Heart left ventricle (tissue), 16 donors: ENCODE measurements around the gene PTCD1. TPM values are rescaled to one million over a fixed set of nuclear protein-coding genes. Genes with fewer than 3 reads are reported as not detected.

Source experiments
- ATAC-seq, 4 donors: fragments of 200-7000 bp; cut with Tn5 transposase; one replicate each; pipeline ENCODE4 v1.9.1; 2020 to 2022; ENCODE audit warnings: moderate library complexity in 4 of 4, mild to moderate bottlenecking in 3 of 4, moderate number of reproducible peaks in 1 of 4
- DNase-seq, 5 donors: peaks; one replicate each; pipeline ENCODE4 v3.0.0-alpha.2; 2020
- H3K27ac ChIP-seq, 12 donors: fragments of 200-600 bp; sonication (generic) in 4 of 12; one replicate each; pipeline versions ENCODE4 v1.5.0 to v1.8.0; 2016 to 2022; ENCODE audit warnings: mild to moderate bottlenecking in 2 of 12
- H3K27me3 ChIP-seq, 9 donors: fragments of 200-600 bp; sonication (generic) in 2 of 9; one replicate each; pipeline versions ENCODE4 v1.5.1 to v1.8.0; 2016 to 2022; ENCODE audit warnings: mild to moderate bottlenecking in 3 of 9
- H3K36me3 ChIP-seq, 9 donors: fragments of 200-600 bp; sonication (generic) in 2 of 9; one replicate each; pipeline versions ENCODE4 v1.5.0 to v1.8.0; 2018 to 2022; ENCODE audit warnings: mild to moderate bottlenecking in 2 of 9
- H3K4me1 ChIP-seq, 12 donors: fragments of 200-600 bp; sonication (generic) in 4 of 12; one replicate each; pipeline versions ENCODE4 v1.5.0 to v1.8.0; 2016 to 2022; ENCODE audit warnings: mild to moderate bottlenecking in 3 of 12
- H3K4me3 ChIP-seq, 12 donors: fragments of 200-600 bp; sonication (generic) in 4 of 12; one replicate each; pipeline versions ENCODE4 v1.5.0 to v1.8.0; 2017 to 2022; ENCODE audit warnings: mild to moderate bottlenecking in 9 of 12, moderate library complexity in 4 of 12
- H3K9me3 ChIP-seq, 12 donors: fragments of 200-600 bp; sonication (generic) in 4 of 12; one replicate each; pipeline versions ENCODE4 v1.5.0 to v1.8.0; 2016 to 2022; ENCODE audit warnings: mild to moderate bottlenecking in 1 of 12
- CTCF ChIP-seq, 12 donors: fragments of 200-600 bp; sonication (generic) in 4 of 12; IDR thresholded peaks; one replicate each; pipeline versions ENCODE4 v1.5.0 to v1.8.0; 2018 to 2022; ENCODE audit warnings: antibody characterized with exemption in 12 of 12, mild to moderate bottlenecking in 5 of 12
- POLR2A ChIP-seq, 2 donors: fragments of 450-650 bp; IDR thresholded peaks; one replicate each; pipeline ENCODE4 v1.6.1; 2017; ENCODE audit warnings: antibody characterized with exemption in 2 of 2, mild to moderate bottlenecking in 2 of 2, moderate library complexity in 2 of 2
- WGBS, 4 donors: extraction: QIAGEN DNeasy Blood & Tissue Kit in 2 of 4; methylation state at CpG; one replicate each; pipeline versions ENCODE4 v1.1.5 to v1.1.7; 2013 to 2018; 5-methylcytosine and 5-hydroxymethylcytosine counted together
- intact Hi-C, 10 donors: fragments of 100-400 bp; cut with DNase I; formaldehyde crosslinking; loops; one replicate each; pipeline versions ENCODE4 v1.11.1 to v1.14.2; 2022
- polyA plus RNA-seq, 2 donors: library from polyadenylated mRNA; stranded (reverse); fragments of 200-250 nt; gene quantifications; one replicate each; pipeline ENCODE4 v1.2.3, GENCODE V29; 2013
- total RNA-seq, 9 donors: library from RNA; depleted of rRNA in 2 of 9; stranded (reverse); fragments of >200 nt in 2 of 9; fragmentation: NEBNext Ultra II Directional in 3 of 9; extraction: Animal tissue kit (Norgen Biotek cat#: 25700) in 3 of 9; gene quantifications; one replicate each; pipeline versions ENCODE4 v1.1.0 to v1.2.4, GENCODE V29; 2016 to 2023
- donor health status: ischemic (EF 13 %, LVEDD 7.1; RV severe dilation, severe dysfunction).
- donor health status: healthy with polysubstance abuse.
- donor health status: DM: no; HTN: yes; CAD: no.
- donor health status: DM: no; HTN: no; CAD: no.
- donor health status: ischemic (EF 25% LVEDD 6.9; RV normal size, moderate dysfunction).
- donor health status: ischemic (EF 25% LVEDD 5.7; RV mildly dilated, moderate dysfunction).
- donor health status: healthy.
- donor health status: DM: yes; HTN: yes; CAD: no.
- donor health status: ischemic (EF 35%, LVEDD 5.7; RV mildly dilated, moderate dysfunction).
- donor health status: nonischemic (EF 11% LVEDD 7.7; RV severe dilation, severe dysfunction).
- donor health status: DM: yes; HTN: yes; CAD: no.
- donor health status: PGD.
- donor health status: ischemic (EF 29% LVEDD 5.4; RV normal size, mild dysfunction).
- donor health status: nonischemic (EF 23%, LVEDD 6.1; RV moderate dilation, normal function).

PTCD1 gene
- total and polyA plus RNA-seq, 11 donors, result 2.1 to 9.0 (median 3.7) TPM

DNA sequence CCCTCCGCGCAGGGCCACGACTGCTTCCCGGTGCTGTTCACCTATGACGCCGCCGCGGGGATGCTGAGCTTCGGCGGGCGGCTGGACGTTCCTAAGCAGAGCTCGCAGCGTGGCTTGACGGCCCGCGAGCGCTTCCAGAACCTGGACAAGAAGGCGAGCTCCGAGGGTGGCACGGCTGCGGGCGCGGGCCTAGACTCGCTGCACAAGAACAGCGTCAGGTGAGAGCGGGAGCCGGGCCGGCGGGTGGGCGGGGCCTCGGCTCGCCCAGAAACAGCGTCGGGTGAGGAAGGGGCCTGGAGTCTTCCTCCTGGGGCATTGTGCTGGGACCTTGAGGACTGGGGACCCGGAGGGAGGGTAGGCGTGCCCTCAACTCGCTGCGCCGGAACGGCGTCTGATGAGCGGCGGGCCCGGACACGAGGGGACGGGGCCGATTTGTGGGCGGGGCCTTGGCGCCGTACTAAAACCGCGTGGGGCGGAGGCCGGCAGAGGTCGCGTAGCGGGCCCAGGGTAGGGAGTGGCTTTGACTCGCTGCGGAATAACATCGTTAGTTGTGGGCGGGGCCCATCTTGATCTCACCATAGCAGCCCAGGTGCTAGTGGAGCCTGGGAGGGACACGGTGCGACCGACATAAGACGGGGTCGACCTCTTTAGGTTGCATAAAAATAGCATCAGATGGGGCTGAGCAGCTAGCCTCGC is 45.8 kb downstream of the PTCD1 start:
- peaks cover 0 to 97% (median 73%) of the 10 kb centered on the region in 9 donors for H3K36me3 ChIP-seq
- peak overlapping the region; percentile 27 to 68 (median 57) for H3K4me3 ChIP-seq
- H3K4me1 ChIP-seq, result peaks cover 0 to 21% (median 15%) of the 10 kb centered on the region in 12 donors
- TF ChIP-seq CTCF (IDR thresholded peaks at IDR 0.05) (peak in 1 of 12 donors; percentile 21), POLR2A (IDR thresholded peaks at IDR 0.05) (peak in 1 of 2 donors; percentile 52)
- H3K27me3 ChIP-seq, result no peaks in the 10 kb centered on the region
- 1 to 10% (median 4%) methylated on average over 17 to 68 of the region's 68 CpGs for WGBS, 4 donors
- peak; percentile 73 to 85 (median 82) for ATAC-seq
- peak overlapping the region; percentile 12 to 79 (median 66) for H3K27ac ChIP-seq
- DNase-seq, result peak; percentile 79 to 85 (median 83)
- no peaks in the 10 kb centered on the region for H3K9me3 ChIP-seq
- intact Hi-C loops, result loop anchor here in 2 of 10 donors (1.0 to 2.0 kb wide), 2 partner anchors 15 to 18 kb away; partner anchors contain the start of genes ARPC1B (in 1 of the 2), BUD31 (in 1 of the 2) and PDAP1 (in 1 of the 2)

- WGBS, 4 donors, result 91 to 95% (median 93%) methylated on average over 8 of the region's 8 CpGs
- TF ChIP-seq POLR2A (IDR thresholded peaks at IDR 0.05) (no peak), CTCF (IDR thresholded peaks at IDR 0.05) (no peak)
- Histone ChIP-seq H3K36me3 (peaks cover 0 to 97% (median 73%) of the 10 kb centered on the region in 9 donors), H3K27ac (peak overlapping the region in 4 of 12 donors; percentile 67 to 79 (median 77)), H3K4me1 (peaks cover 0 to 21% (median 15%) of the 10 kb centered on the region in 12 donors), H3K27me3 (no peaks in the 10 kb centered on the region), H3K9me3 (no peaks in the 10 kb centered on the region), H3K4me3 (peak overlapping the region in 6 of 12 donors; percentile 55 to 68 (median 58))
- ATAC-seq (no peak), DNase-seq (no peak)
- intact Hi-C loops, result loop anchor here in 1 of 10 donors (2.0 kb wide), 1 partner anchor 17 kb away; the partner anchor contains the start of gene ARPC1B
These were observed 46.6 kb downstream of the PTCD1 start for GRCh38 chr7:99392046-99392445.

- WGBS, 4 donors, result 92 to 95% (median 92%) methylated on average over 23 of the region's 23 CpGs
- no peak for ATAC-seq
- DNase-seq, result peak in 1 of 5 donors; percentile 35
- TF ChIP-seq POLR2A (IDR thresholded peaks at IDR 0.05) (no peak), CTCF (IDR thresholded peaks at IDR 0.05) (no peak)
- no peak overlapping the region for H3K4me3 ChIP-seq
- H3K27me3 ChIP-seq, result no peaks in the 10 kb centered on the region
- H3K36me3 ChIP-seq, result peaks cover 0 to 97% (median 75%) of the 10 kb centered on the region in 9 donors
- H3K9me3 ChIP-seq, result no peaks in the 10 kb centered on the region
- H3K27ac ChIP-seq, result no peak overlapping the region
- intact Hi-C loops, result no loop called here
- H3K4me1 ChIP-seq, result peaks cover 0 to 21% (median 15%) of the 10 kb centered on the region in 12 donors
These were observed 47.5 kb downstream of the PTCD1 start for GRCh38 chr7:99390941-99391602.

GRCh38 chr7:99389772-99390171 is 48.8 kb downstream of the PTCD1 start:
- H3K4me1 ChIP-seq, result peaks cover 0 to 21% (median 15%) of the 10 kb centered on the region in 12 donors
- DNase-seq (peak in 1 of 5 donors; percentile 62), ATAC-seq (no peak)
- peaks cover 0 to 93% (median 68%) of the 10 kb centered on the region in 9 donors for H3K36me3 ChIP-seq
- no peak overlapping the region for H3K4me3 ChIP-seq
- no peaks in the 10 kb centered on the region for H3K27me3 ChIP-seq
- TF ChIP-seq POLR2A (IDR thresholded peaks at IDR 0.05), result no peak
- TF ChIP-seq CTCF (IDR thresholded peaks at IDR 0.05), result no peak
- 91 to 95% (median 93%) methylated on average over 13 of the region's 13 CpGs for WGBS, 4 donors
- intact Hi-C loops, result no loop called here
- no peak overlapping the region for H3K27ac ChIP-seq
- H3K9me3 ChIP-seq, result no peaks in the 10 kb centered on the region
